Measurements from ENCODE around the gene PRUNE1.
A peak's percentile ranks its signal among the peaks of the same experiment; 100 is the strongest.

Gene PRUNE1

DNA sequence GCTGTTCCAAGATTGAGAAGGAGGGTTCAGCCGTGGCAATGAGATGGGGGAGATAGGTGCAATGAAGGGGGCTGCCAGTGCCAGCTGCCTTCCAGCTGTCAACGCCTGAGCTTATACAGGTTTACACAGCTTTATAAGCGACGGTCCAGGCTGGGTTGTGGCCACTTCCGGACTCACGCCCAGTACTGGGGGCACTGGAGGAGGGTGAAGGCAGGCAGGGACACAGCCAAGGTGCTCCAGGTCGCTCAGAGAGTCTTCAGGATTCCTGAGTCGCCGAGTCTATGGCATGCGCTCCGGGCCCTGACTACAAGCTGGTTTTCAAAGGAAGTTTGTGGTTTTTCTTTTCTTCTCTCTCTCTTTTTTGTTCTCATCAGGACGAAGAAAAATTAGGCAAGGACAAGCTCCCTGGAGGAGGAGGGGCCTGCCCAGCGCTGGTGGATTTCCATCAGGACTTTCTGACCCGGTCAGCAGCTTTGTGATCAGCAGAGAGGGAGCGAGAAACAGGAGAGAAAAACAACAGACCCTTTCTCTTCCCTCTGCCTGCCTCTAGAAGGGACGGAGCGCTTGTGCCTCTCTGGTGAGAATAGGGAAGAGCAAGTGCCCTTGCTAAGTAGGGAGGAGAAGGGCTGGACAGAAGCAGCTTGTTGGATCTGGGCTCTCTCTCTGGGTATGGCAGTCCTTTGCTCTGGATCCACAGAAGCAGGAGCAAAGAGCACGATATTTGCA, 1.8 kb upstream of the PRUNE1 start, which contains the start of gene MINDY1:
MINDY1 (minus strand) TSS at position 576 of the 726 bp plus-strand sequence. CDS start 4,285 bp downstream, outside the sequence.
- H3K27me3 Mint-ChIP-seq (ENCODE audit: low read depth) = no peaks in the 10 kb centered on the region
- peak; percentile 36 for DNase-seq (ENCODE audit: low spot score)
- H3K9me3 Mint-ChIP-seq = no peaks in the 10 kb centered on the region
- H3K4me3 Mint-ChIP-seq = peak within 1 kb of the TSS; percentile 98
- H3K4me1 Mint-ChIP-seq (ENCODE audit: low read depth) = peaks cover 71% of the 10 kb centered on the region
- peak within 1 kb of the TSS; percentile 92 for H3K27ac Mint-ChIP-seq
- H3K36me3 Mint-ChIP-seq (ENCODE audit: low read depth) = peaks cover 13% of the 10 kb centered on the region

DNA sequence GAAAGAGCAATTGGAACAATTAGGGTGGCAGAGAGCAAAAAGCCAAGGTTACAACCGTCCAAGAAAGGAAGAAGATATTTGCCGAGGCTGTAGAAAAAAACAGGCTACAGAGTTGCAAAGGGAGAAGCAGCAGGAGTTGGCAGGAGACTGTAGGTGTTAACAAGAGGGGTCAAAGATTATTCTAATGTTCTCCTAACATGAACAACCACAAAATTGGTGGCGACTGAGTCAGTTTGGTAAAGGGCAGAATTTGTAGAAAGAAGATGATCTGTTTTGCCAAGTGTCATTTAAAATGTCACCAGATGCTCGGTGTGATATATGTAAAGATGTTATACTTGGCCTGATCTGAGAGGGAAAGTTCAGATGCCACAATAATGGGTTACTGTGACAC, 401 bp upstream of the PRUNE1 start:
- peaks cover 64% of the 10 kb centered on the region for H3K4me1 Mint-ChIP-seq (ENCODE audit: low read depth)
- peaks cover 4% of the 10 kb centered on the region for H3K36me3 Mint-ChIP-seq (ENCODE audit: low read depth)
- H3K9me3 Mint-ChIP-seq = no peaks in the 10 kb centered on the region
- H3K27ac Mint-ChIP-seq = peak overlapping the region; percentile 92
- H3K27me3 Mint-ChIP-seq (ENCODE audit: low read depth) = no peaks in the 10 kb centered on the region
- peak overlapping the region; percentile 98 for H3K4me3 Mint-ChIP-seq
- no peak for DNase-seq (ENCODE audit: low spot score)

DNA sequence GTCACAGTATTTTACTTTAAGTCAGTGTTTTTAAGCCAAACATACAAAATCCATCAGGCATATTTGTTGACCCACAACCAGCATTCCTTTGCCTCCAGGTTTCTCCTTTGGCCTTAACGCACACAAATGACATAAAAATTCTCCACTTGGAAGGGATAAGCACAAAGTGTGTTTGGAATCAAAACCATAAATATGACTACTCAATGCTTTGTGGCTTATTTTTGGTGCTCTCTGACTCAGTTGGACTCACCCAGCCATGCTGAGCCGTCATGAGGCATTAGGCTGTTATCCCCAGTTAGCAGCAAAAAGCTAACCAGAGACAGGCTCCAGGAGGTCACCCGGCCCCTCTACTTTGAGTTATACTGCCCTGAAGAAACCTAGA, 948 bp downstream of the PRUNE1 start:
- Mint-ChIP-seq H3K9me3 (no peaks in the 10 kb centered on the region), H3K36me3 (ENCODE audit: low read depth) (peaks cover 3% of the 10 kb centered on the region), H3K27ac (peak overlapping the region; percentile 92), H3K27me3 (ENCODE audit: low read depth) (no peaks in the 10 kb centered on the region), H3K4me1 (ENCODE audit: low read depth) (peaks cover 56% of the 10 kb centered on the region), H3K4me3 (peak overlapping the region; percentile 98)
- no peak for DNase-seq (ENCODE audit: low spot score)

DNA sequence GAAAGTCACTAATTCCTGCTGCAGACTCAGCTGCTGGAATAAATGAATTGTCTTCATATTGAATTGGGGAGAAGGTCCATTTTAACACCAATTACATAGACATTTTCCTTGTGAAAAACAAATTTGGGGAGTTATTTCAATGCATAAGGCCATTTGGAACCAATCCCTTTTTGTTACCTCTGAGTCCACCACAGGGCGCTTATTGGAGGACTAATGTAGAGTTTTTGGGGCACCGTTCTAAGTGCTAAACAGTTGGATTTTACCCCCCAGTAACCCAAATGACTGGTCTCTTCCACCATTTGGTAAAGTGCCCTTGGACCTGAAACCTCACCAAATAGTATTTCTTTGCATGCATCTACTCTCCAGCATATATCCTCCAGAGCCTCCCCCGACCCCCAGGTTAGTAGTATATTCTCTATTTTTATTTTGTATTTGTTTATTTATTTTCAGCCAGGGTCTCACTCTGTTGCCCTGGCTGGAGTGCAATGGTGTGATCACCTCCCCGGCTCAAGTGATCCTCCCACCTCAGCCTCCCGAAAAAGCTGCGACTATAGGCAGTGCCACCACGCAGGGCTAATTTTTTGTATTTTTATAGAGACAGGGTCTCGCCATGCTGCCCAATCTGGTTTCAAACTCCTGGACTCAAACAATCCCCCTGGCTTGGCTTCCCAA, 1.6 kb downstream of the PRUNE1 start:
- no peaks in the 10 kb centered on the region for H3K27me3 Mint-ChIP-seq (ENCODE audit: low read depth)
- H3K9me3 Mint-ChIP-seq = no peaks in the 10 kb centered on the region
- H3K4me3 Mint-ChIP-seq = peak overlapping the region; percentile 98
- peaks cover 3% of the 10 kb centered on the region for H3K36me3 Mint-ChIP-seq (ENCODE audit: low read depth)
- H3K27ac Mint-ChIP-seq = no peak overlapping the region
- DNase-seq (ENCODE audit: low spot score) = no peak
- H3K4me1 Mint-ChIP-seq (ENCODE audit: low read depth) = peaks cover 52% of the 10 kb centered on the region

DNA sequence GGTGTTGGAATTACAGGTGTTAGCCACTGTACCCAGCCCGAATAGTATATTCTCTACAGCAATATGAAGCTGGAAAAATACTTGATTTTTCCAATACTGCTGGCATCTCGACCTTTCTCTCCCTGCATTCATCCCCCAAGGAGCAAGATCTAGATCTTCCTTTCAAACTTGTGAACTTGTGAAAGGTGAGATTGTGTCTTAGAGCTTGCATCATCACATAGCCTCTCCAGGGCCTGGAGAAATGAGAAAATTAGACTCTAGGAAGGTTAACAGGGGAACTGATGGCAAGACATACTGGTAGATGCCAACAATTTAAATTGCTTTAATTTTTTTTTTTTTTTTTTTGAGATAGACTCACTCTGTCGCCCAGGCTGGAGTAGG, 2.1 kb downstream of the PRUNE1 start:
- H3K9me3 Mint-ChIP-seq = no peaks in the 10 kb centered on the region
- H3K27me3 Mint-ChIP-seq (ENCODE audit: low read depth) = no peaks in the 10 kb centered on the region
- H3K27ac Mint-ChIP-seq = no peak overlapping the region
- H3K4me1 Mint-ChIP-seq (ENCODE audit: low read depth) = peaks cover 49% of the 10 kb centered on the region
- no peak for DNase-seq (ENCODE audit: low spot score)
- peak overlapping the region; percentile 13 for H3K4me3 Mint-ChIP-seq
- H3K36me3 Mint-ChIP-seq (ENCODE audit: low read depth) = peaks cover 3% of the 10 kb centered on the region

DNA sequence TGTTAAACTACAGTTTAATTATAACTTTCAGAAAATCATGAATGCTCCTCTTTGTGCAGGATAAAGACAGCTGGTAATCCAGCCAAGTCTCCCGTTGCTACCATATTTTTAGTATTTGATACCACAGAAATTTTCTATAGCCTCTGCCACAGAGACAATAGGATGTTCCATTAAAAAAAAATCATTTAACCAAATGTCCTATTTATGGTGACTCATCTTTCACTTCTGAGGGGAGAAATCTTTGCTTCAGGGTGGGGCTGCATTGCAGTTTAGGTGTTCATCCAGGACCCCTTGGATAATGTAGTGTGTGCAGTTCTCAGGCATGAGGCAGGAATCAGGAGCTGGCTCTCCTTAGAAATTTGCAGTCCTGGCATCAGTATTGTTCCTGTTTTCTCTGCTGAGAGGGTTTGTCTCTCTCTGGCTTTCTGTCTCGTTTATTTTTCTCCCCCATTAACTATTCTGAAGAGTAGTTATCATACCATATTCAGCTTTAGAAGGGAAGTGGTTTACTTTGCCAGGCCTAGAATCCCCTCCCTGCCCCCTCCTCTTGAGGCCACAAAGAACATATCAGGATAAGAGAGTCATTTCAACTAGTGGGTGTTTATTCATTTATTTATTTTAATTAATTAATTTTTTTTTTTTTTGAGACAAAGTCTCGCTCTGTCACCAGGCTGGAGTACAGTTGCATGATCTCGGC, 3.1 kb downstream of the PRUNE1 start:
- Mint-ChIP-seq H3K27ac (peak overlapping the region; percentile 54), H3K4me1 (ENCODE audit: low read depth) (peaks cover 39% of the 10 kb centered on the region)

DNA sequence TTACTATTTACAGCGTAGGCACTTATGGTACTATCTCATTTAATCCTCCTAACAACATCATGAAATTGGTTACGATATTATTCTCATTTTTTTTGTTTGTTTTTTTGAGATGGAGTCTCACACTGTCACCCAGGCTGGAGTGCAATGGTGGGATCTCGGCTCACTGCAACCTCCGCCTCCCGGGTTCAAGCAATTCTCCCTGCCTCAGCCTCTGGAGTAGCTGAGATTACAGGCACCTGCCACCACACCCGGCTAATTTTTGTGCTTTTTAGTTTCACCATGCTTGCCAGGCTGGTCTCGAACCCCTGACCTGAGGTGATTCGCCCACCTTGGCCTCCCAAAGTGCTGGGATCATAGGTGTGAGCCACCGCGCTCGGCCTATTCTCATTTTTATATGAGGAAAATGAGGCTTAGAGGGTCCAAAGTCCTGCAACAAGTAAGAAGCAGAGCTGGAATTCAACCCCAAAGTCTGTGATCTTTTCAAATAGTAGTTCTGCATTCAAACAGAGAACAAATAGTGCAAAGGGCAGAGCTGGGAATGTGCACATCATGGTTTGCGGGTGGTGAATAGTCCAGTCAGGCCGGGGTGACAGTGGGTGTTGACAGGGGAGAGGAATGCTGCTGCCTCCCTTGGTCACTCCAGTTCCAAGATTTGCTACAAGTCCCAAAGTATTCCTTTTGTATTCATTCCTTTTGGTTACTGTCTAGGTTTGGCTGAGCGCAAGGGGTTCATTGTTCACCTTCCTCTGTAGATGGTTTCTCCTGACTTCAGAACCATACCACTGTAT, 4.6 kb downstream of the PRUNE1 start:
- H3K36me3 Mint-ChIP-seq (ENCODE audit: low read depth) = peaks cover 3% of the 10 kb centered on the region
- H3K27me3 Mint-ChIP-seq (ENCODE audit: low read depth) = no peaks in the 10 kb centered on the region
- no peak for DNase-seq (ENCODE audit: low spot score)
- no peak overlapping the region for H3K27ac Mint-ChIP-seq
- no peak overlapping the region for H3K4me3 Mint-ChIP-seq
- H3K4me1 Mint-ChIP-seq (ENCODE audit: low read depth) = peaks cover 25% of the 10 kb centered on the region
- H3K9me3 Mint-ChIP-seq = no peaks in the 10 kb centered on the region

More for the DNA sequence above, 3.1 kb downstream of the PRUNE1 start:
- no peak for DNase-seq (ENCODE audit: low spot score)
- Mint-ChIP-seq H3K9me3 (no peaks in the 10 kb centered on the region), H3K4me3 (peak overlapping the region; percentile 43), H3K36me3 (ENCODE audit: low read depth) (peaks cover 3% of the 10 kb centered on the region), H3K27me3 (ENCODE audit: low read depth) (no peaks in the 10 kb centered on the region)

DNA sequence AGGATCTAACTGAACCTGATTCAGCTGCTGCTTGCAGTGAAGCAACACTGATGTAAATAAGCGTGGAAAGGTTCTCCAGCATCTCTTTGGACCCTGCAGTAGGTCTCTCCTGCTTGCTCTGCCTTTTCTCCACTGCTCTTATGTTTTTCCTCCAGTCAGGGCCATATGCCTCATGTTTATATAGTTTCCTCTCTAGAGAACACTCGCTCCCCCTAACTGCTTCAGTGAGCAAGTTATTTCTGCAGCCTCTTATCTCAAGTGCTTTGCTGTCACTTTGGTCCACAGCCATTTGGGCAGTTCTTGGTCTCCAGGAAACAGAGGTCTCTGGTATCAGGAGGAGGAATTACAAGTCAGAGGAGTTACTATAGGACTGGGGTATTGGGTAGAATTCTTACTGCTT, 5.3 kb downstream of the PRUNE1 start:
- Mint-ChIP-seq H3K36me3 (ENCODE audit: low read depth) (peaks cover 3% of the 10 kb centered on the region), H3K27ac (no peak overlapping the region), H3K4me3 (no peak overlapping the region)

DNA sequence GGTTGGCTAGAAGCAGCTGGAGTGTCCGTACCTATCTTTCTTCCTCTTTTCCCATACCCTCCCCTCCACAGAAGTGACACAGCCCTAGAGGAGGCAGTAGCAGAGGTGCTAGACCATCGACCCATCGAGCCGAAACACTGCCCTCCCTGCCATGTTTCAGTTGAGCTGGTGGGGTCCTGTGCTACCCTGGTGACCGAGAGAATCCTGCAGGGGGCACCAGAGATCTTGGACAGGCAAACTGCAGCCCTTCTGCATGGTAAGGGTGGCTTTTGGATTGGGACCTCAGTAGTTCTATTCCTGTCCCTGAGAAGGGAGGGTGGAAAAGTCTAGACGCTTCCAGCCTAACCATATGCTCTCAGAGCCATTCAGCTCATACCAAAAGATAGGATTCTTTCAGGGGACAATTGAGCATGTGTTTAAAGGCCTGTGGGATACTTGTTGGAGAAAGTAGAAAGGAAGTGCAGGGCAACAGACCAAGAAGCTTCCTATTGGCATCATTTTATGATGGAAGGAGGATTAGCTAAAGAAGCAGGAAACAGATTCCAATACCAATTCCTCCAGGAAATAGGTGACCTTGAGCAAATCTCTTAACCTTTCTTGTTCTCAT, 16.4 kb downstream of the PRUNE1 start:
- Mint-ChIP-seq H3K36me3 (ENCODE audit: low read depth) (peaks cover 23% of the 10 kb centered on the region), H3K4me1 (ENCODE audit: low read depth) (peaks cover 4% of the 10 kb centered on the region), H3K4me3 (peak overlapping the region; percentile 49), H3K27ac (no peak overlapping the region), H3K27me3 (ENCODE audit: low read depth) (no peaks in the 10 kb centered on the region), H3K9me3 (no peaks in the 10 kb centered on the region)
- DNase-seq (ENCODE audit: low spot score) = peak; percentile 62

More for the DNA sequence above, 5.3 kb downstream of the PRUNE1 start:
- Mint-ChIP-seq H3K27me3 (ENCODE audit: low read depth) (no peaks in the 10 kb centered on the region), H3K4me1 (ENCODE audit: low read depth) (peaks cover 23% of the 10 kb centered on the region), H3K9me3 (no peaks in the 10 kb centered on the region)
- no peak for DNase-seq (ENCODE audit: low spot score)

DNA sequence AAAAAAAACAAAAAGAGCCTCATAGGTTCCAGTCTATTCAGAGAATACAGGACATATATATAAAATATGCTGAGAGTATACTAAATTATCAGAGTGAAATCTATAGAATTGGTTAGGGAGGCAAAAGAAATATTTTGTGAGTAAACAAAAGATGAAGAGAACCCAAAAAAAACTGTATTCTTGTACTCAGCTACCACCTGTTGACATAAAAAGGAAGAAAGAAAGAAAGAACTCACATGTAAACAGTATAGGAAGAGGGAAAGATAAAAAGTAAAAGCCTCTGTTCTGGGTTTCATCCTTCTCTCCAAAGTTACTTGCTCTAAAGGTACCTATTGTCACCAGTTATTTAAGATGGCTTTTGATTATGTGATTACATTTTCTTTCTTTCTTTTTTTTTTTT, 18.2 kb downstream of the PRUNE1 start:
- Mint-ChIP-seq H3K9me3 (no peaks in the 10 kb centered on the region), H3K36me3 (ENCODE audit: low read depth) (peaks cover 27% of the 10 kb centered on the region)

DNA sequence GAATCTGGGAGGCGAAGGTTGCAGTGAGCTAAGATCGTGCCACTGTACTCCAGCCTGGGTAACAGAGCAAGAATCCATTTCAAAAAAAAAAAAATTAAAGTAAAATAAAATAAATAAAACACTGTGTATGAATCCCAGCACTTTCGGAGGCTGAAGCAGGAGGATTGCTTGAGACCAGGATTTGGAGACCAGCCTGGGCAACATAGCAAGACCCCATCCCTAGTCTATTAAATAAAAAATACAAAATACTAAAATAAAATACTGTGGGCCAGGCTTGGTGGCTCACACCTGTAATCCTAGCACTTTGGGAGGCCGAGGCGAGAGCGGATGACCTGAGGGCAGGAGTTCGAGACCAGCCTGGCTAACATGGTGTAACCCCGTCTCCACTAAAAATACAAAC, 23.9 kb downstream of the PRUNE1 start:
- peaks cover 30% of the 10 kb centered on the region for H3K36me3 Mint-ChIP-seq (ENCODE audit: low read depth)
- H3K27ac Mint-ChIP-seq = no peak overlapping the region
- no peak overlapping the region for H3K4me3 Mint-ChIP-seq
- no peak for DNase-seq (ENCODE audit: low spot score)
- no peaks in the 10 kb centered on the region for H3K4me1 Mint-ChIP-seq (ENCODE audit: low read depth)
- H3K27me3 Mint-ChIP-seq (ENCODE audit: low read depth) = no peaks in the 10 kb centered on the region
- H3K9me3 Mint-ChIP-seq = no peaks in the 10 kb centered on the region

More for the DNA sequence above, 18.2 kb downstream of the PRUNE1 start:
- Mint-ChIP-seq H3K27ac (no peak overlapping the region), H3K4me1 (ENCODE audit: low read depth) (peaks cover 4% of the 10 kb centered on the region), H3K27me3 (ENCODE audit: low read depth) (no peaks in the 10 kb centered on the region), H3K4me3 (no peak overlapping the region)
- DNase-seq (ENCODE audit: low spot score) = no peak

DNA sequence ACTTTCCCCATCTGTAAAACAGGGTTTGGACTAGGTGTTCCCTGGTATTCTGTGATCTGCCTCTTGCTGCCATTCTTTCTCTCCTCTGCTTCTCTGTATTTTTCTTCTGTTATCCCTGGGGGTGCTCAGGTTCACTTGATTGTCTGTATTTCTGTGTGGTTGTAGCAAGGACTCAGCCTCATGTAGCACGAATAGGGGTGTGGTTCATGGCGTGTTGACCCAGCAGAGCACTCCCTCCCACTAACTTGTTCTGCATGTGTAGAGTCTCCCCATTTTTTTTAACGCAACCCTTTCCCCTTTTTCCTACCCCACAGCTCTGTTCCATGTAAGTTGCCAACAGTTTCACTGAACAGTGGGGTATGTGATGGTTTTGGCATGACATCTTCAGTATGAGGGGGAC, 26.9 kb downstream of the PRUNE1 start:
- no peaks in the 10 kb centered on the region for H3K27me3 Mint-ChIP-seq (ENCODE audit: low read depth)
- no peaks in the 10 kb centered on the region for H3K4me1 Mint-ChIP-seq (ENCODE audit: low read depth)
- no peak overlapping the region for H3K4me3 Mint-ChIP-seq
- no peak overlapping the region for H3K27ac Mint-ChIP-seq
- no peaks in the 10 kb centered on the region for H3K9me3 Mint-ChIP-seq
- peaks cover 17% of the 10 kb centered on the region for H3K36me3 Mint-ChIP-seq (ENCODE audit: low read depth)
- DNase-seq (ENCODE audit: low spot score) = no peak

DNA sequence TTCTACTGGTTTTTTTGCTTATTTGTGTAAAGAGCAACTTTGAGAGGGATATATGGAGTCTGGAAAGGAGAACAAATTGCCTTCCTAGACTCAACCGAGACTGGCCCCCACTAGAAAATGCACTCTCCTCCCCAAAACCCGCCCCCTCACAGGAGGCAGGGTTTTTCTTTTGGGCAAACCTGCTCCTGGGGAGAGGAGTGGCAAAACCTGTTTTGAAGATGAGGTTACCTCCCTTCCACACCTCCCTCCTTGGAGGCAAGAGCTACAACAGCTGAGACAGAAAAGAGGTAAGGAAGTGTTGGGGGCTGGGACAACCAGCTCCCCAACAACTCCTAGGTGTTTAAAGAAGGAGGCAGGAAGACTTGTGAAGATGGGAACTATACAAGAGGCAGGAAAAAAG, 28.1 kb downstream of the PRUNE1 start, which contains the start of gene BNIPL:
BNIPL (plus strand) TSS at position 231 of the 400 bp plus-strand sequence; CDS start at position 371, 140 bp downstream.
- no peaks in the 10 kb centered on the region for H3K9me3 Mint-ChIP-seq
- no peak within 1 kb of the TSS for H3K27ac Mint-ChIP-seq
- DNase-seq (ENCODE audit: low spot score) = no peak
- no peak within 1 kb of the TSS for H3K4me3 Mint-ChIP-seq
- peaks cover 15% of the 10 kb centered on the region for H3K36me3 Mint-ChIP-seq (ENCODE audit: low read depth)
- H3K27me3 Mint-ChIP-seq (ENCODE audit: low read depth) = no peaks in the 10 kb centered on the region
- no peaks in the 10 kb centered on the region for H3K4me1 Mint-ChIP-seq (ENCODE audit: low read depth)
